DND-41 (cell line): ENCODE data around the gene CCDC134.

Experiments used
- ATAC-seq: fragments of 200-7000 bp; cut with Tn5 transposase; 3 replicates; pipeline ENCODE4 v1.9.1; 2021; ENCODE audit warnings: low read depth; ENCODE audit not compliant: insufficient read depth
- DNase-seq: peaks from one replicate; pipeline ENCODE4 v3.0.0-alpha.2; 2020
- H2AFZ ChIP-seq: 2 replicates; pipeline ENCODE4 v1.6.0; 2012; ENCODE audit warnings: low read depth, low read length
- H3K27ac ChIP-seq: 2 replicates; pipeline ENCODE4 v1.5.1; 2012; ENCODE audit warnings: low read length, inconsistent platforms
- H3K27me3 ChIP-seq: fragments of 200-600 bp; sonication (generic); 2 replicates; pipeline ENCODE4 v1.6.0; 2012; ENCODE audit warnings: low read length, mild to moderate bottlenecking, inconsistent platforms; ENCODE audit not compliant: insufficient read depth, poor library complexity
- H3K36me3 ChIP-seq: 2 replicates; pipeline ENCODE4 v1.5.1; 2012; ENCODE audit warnings: low read length, inconsistent platforms; ENCODE audit not compliant: insufficient read depth
- H3K4me1 ChIP-seq: 2 replicates; pipeline ENCODE4 v1.5.1; 2012; ENCODE audit warnings: mild to moderate bottlenecking, low read length; ENCODE audit not compliant: insufficient read depth
- H3K4me2 ChIP-seq: 2 replicates; pipeline ENCODE4 v1.6.0; 2012; ENCODE audit warnings: mild to moderate bottlenecking, moderate library complexity, low read length, inconsistent platforms; ENCODE audit not compliant: insufficient read depth
- H3K4me3 ChIP-seq, 2 experiments: fragments of 200-600 bp in 1 of 2; shearing (Covaris generic) in 1 of 2; 2 replicates each; pipeline ENCODE4 v1.5.1; 2012 to 2016; ENCODE audit warnings: inconsistent platforms in 2 of 2, low read length in 2 of 2, mild to moderate bottlenecking in 2 of 2, low read depth in 1 of 2, moderate library complexity in 1 of 2
- H3K79me2 ChIP-seq: 2 replicates; pipeline ENCODE4 v1.6.0; 2012; ENCODE audit warnings: low read length, inconsistent platforms; ENCODE audit not compliant: insufficient read depth
- H3K9ac ChIP-seq: 2 replicates; pipeline ENCODE4 v1.6.0; 2012; ENCODE audit warnings: low read depth, mild to moderate bottlenecking, inconsistent platforms, low read length, moderate library complexity
- H3K9me3 ChIP-seq: 2 replicates; pipeline ENCODE4 v1.5.1; 2012; ENCODE audit warnings: low read length, moderate library complexity, mild to moderate bottlenecking, inconsistent platforms; ENCODE audit not compliant: insufficient read depth, severe bottlenecking
- H4K20me1 ChIP-seq: 2 replicates; pipeline ENCODE4 v1.6.0; 2012; ENCODE audit warnings: low read length; ENCODE audit not compliant: insufficient read depth
- CTCF ChIP-seq: IDR thresholded peaks from 2 replicates; pipeline ENCODE4 v1.5.1; 2012; ENCODE audit warnings: borderline replicate concordance, low read length, moderate library complexity, mild to moderate bottlenecking; ENCODE audit not compliant: poor library complexity, severe bottlenecking; ENCODE audit errors: extremely low read depth
- EZH2 ChIP-seq: IDR thresholded peaks from 3 replicates; pipeline ENCODE4 v1.6.1; 2012; ENCODE audit warnings: borderline replicate concordance, low read depth, mild to moderate bottlenecking, moderate library complexity, low read length, inconsistent platforms; ENCODE audit not compliant: severe bottlenecking

Gene CCDC134

GRCh38 chr22:41830174-41830573 is 29.7 kb downstream of the CCDC134 start:
- H3K4me3 ChIP-seq = no peak overlapping the region
- no peak overlapping the region for H3K9ac ChIP-seq
- H3K4me1 ChIP-seq = peaks cover 29% of the 10 kb centered on the region
- no peaks in the 10 kb centered on the region for H3K27me3 ChIP-seq
- ATAC-seq (no peak), DNase-seq (peak; percentile 46)
- no peak for TF ChIP-seq EZH2
- TF ChIP-seq CTCF = peak; percentile 53
- H2AFZ ChIP-seq = no peak overlapping the region
- H3K27ac ChIP-seq = peak overlapping the region; percentile 71
- H3K36me3 ChIP-seq = peaks cover 30% of the 10 kb centered on the region
- peaks cover 14% of the 10 kb centered on the region; the same call in 1 of the 2 replicates for H4K20me1 ChIP-seq
- H3K79me2 ChIP-seq = peaks cover 39% of the 10 kb centered on the region
- no peak overlapping the region for H3K4me2 ChIP-seq
- H3K9me3 ChIP-seq = no peaks in the 10 kb centered on the region

- Histone ChIP-seq H3K36me3 (peaks cover 29% of the 10 kb centered on the region), H3K27ac (peak overlapping the region; percentile 97), H3K9ac (peak overlapping the region; percentile 89), H3K9me3 (no peaks in the 10 kb centered on the region), H3K4me3 (peak overlapping the region in 1 of 2 experiments; percentile 82; a peak in 2 of 4 replicates), H2AFZ (no peak overlapping the region), H4K20me1 (peaks cover 20% of the 10 kb centered on the region; the same call in 1 of the 2 replicates), H3K79me2 (peaks cover 52% of the 10 kb centered on the region), H3K27me3 (no peaks in the 10 kb centered on the region), H3K4me1 (peaks cover 41% of the 10 kb centered on the region), H3K4me2 (peak overlapping the region; percentile 66)
- DNase-seq (peak; percentile 32), ATAC-seq (no peak)
- TF ChIP-seq CTCF = no peak
- no peak for TF ChIP-seq EZH2
Observed at GRCh38 chr22:41831383-41831782, 30.9 kb downstream of the CCDC134 start.

- Histone ChIP-seq H2AFZ (peak overlapping the region; percentile 54), H3K36me3 (peaks cover 31% of the 10 kb centered on the region), H3K79me2 (peaks cover 58% of the 10 kb centered on the region), H3K4me3 (peak overlapping the region; percentile 27 to 82), H3K4me1 (peaks cover 47% of the 10 kb centered on the region), H4K20me1 (peaks cover 26% of the 10 kb centered on the region; the same call in 1 of the 2 replicates), H3K9me3 (no peaks in the 10 kb centered on the region), H3K27me3 (no peaks in the 10 kb centered on the region), H3K27ac (peak overlapping the region; percentile 97), H3K9ac (peak overlapping the region; percentile 89), H3K4me2 (peak overlapping the region; percentile 66)
- no peak for DNase-seq
- TF ChIP-seq CTCF (no peak), EZH2 (no peak)
- no peak for ATAC-seq
Observed at GRCh38 chr22:41831828-41832552, 31.5 kb downstream of the CCDC134 start.
